ENCODE data around the gene CEMP1. TPM values are rescaled to one million over a fixed set of nuclear protein-coding genes. Genes with fewer than 3 reads are reported as not detected.

Gene CEMP1, protein sequence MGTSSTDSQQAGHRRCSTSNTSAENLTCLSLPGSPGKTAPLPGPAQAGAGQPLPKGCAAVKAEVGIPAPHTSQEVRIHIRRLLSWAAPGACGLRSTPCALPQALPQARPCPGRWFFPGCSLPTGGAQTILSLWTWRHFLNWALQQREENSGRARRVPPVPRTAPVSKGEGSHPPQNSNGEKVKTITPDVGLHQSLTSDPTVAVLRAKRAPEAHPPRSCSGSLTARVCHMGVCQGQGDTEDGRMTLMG
- total RNA-seq (2022; extraction: Qiagen RNA extraction) = 0.07 to 0.13 TPM (median 0.08 TPM) in 3 of 5 replicates, not detected in the others

DNA sequence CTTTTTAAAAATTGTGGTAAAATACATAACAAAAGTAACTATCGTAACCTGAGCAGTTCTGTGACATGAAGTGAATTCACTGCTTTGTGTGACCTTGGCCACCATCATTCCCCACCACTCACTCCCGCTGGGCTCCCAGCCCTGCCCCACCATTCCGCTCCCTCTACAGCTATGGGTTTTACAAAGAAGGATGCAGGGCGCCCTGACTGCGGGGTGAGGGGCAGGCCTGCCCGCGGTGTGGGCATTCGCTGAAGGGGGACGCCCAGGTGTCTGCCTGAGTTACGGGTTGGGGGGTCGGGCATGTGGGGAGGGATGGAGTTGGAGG, at the start of gene CEMP1:
TSS of gene CEMP1 (minus strand) at position 38 of the 325 bp plus-strand sequence. CDS start 335 bp downstream, outside the sequence.

DNA sequence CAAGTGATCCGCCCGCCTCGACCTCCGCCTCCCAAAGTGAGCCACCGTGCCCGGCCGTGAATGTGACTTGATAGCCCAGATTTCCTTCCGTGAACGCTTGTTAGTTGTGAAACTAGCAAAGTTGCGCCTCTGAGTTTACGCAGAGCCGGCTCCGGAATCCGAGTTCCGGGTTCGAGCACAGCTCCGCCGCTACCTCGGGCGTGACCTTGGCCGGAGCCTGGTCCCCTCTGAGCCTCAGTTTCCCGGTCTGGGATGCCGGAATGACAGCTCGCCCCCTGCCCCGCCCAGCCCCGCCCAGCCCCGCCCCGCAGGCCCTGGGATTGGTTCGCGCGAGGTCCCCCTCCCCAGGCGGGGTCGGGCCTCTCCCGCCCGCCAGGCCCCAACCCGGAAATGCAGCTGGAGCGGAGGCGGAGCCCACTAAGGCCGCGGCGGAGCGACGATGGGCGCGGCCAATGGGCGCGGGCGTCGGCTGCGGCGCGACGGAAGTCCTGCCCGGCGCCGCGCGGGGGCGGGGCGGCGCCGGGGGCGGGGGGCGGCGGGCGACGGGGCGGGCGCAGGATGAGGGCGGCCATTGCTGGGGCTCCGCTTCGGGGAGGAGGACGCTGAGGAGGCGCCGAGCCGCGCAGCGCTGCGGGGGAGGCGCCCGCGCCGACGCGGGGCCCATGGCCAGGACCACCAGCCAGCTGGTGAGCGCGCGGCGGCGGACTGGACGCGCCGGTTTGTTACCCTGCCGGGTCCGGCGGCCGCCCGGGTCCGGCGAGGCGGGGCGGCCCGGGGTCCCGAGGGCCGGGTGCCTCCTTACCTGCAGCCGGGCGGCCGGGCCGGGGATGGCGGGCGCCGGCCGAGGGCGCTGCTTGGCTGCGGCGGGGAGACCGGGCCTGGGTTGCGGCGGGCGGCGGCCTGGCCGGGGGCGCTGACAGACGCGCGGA, 6.5 kb upstream of the CEMP1 start, which contains the start of gene PDPK1:
TSS of gene PDPK1 (plus strand) at position 571 of the 929 bp plus-strand sequence. CDS start at position 663, 92 bp downstream.

DNA sequence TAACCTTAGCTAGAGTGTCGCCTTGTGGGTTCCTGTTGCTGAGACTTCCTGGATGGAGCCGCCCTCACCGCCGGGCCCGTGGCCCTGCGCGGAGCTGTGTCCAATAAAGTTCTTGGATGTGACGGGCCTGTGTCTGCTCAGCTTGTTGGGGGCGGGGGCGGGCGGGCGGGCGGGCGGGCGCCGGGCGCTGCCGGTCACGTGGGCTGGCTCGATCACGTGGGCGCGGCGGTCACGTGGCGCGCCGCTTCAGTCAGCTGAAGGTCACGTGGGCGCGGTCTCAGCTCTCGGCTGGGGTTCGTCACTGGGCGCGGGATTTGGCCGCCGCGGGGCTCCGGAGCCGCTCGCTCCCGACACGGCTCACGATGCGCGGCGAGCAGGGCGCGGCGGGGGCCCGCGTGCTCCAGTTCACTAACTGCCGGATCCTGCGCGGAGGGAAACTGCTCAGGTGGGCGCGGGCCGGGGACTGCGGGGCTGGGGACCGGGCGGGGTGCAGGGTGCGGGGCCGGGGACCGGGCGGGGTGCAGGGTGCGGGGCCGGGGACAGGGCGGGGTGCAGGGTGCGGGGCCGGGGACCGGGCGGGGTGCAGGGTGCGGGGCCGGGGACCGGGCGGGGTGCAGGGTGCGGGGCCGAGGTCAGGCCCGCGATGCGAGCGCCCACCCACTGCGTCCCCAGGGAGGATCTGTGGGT, 11.0 kb downstream of the CEMP1 start, which contains the start of gene AMDHD2:
TSS of gene AMDHD2 (plus strand) at position 275 of the 687 bp plus-strand sequence. CDS start at position 363, 88 bp downstream.

DNA sequence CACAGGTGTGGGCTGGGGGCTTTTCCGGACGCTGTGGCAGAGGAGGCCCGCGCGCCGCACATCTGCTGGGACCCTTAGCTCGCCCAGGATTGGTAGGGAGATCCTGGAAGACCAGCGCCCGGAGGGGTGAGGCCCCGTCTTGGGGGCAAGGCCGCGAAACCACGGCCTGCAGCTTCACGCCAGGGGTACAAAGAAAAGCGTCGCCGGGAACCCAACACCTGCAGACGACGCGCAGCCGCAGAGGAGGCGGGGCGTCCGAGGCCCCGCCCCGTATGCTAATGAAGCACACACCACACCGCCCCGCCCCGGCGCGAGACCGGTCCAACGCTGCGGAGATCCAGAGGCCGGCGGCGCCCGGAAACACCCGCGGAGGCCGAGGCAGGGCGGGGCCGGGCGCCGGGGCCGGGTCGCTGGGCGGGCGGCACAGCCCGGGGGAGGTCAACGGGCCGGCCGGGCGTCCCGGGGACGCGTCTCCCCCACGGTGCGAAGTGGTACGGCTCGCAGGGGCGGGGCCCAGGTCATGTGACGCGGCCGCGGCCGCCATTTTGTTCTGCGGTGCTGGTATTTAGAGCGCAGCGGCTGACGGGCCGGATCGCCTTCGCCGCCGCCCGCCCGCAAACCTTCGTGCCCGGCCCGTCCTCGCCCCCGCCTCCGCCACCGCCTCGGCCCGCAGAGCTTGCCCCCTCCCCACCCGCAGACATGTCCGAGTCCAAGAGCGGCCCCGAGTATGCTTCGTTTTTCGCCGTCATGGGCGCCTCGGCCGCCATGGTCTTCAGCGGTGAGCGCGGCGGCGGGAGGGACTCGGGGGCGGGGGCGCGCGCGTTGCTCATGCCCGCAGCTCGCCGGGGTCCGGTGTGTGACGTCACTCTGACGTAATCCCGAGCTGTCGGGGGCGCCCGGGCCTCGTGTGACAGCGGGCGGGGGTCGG, 17.5 kb downstream of the CEMP1 start, which contains the start of gene ATP6V0C:
TSS of gene ATP6V0C (plus strand) at position 548 of the 928 bp plus-strand sequence. CDS start at position 700, 152 bp downstream.

Other genes with a start within 250 kb of the CEMP1 start
- gene ABCA3, start 190.7 kb downstream of the CEMP1 start, total RNA-seq (2022; extraction: Qiagen RNA extraction) = 14.0 to 21.1 TPM (median 19.2 TPM) in 5 replicates
- 19.6 to 24.6 TPM (median 23.6 TPM) in 5 replicates for gene CCNF, start 102.0 kb downstream of the CEMP1 start, total RNA-seq (2022; extraction: Qiagen RNA extraction)
- 19.1 to 26.3 TPM (median 22.0 TPM) in 5 replicates for gene TEDC2, start 71.3 kb downstream of the CEMP1 start, total RNA-seq (2022; extraction: Qiagen RNA extraction)
- gene NTN3, start 60.1 kb downstream of the CEMP1 start, total RNA-seq (2022; extraction: Qiagen RNA extraction) = 0.05 to 0.07 TPM in 2 of 5 replicates, not detected in the others
- gene TBC1D24, start 56.3 kb downstream of the CEMP1 start, total RNA-seq (2022; extraction: Qiagen RNA extraction) = 6.3 to 9.5 TPM (median 8.6 TPM) in 5 replicates
- gene ATP6V0C, start 17.5 kb downstream of the CEMP1 start, total RNA-seq (2022; extraction: Qiagen RNA extraction) = 148 to 313 TPM (median 244 TPM) in 5 replicates
- 16.1 to 31.7 TPM (median 29.1 TPM) in 5 replicates for gene AMDHD2, start 11.0 kb downstream of the CEMP1 start, total RNA-seq (2022; extraction: Qiagen RNA extraction)
- 20.2 to 23.8 TPM (median 21.2 TPM) in 5 replicates for gene PDPK1, start 6.6 kb upstream of the CEMP1 start, total RNA-seq (2022; extraction: Qiagen RNA extraction)
- 34.8 to 46.0 TPM (median 43.1 TPM) in 5 replicates for gene KCTD5, start 151.1 kb upstream of the CEMP1 start, total RNA-seq (2022; extraction: Qiagen RNA extraction)
- 0.89 to 1.7 TPM (median 1.5 TPM) in 5 replicates for gene PRSS27, start 188.8 kb upstream of the CEMP1 start, total RNA-seq (2022; extraction: Qiagen RNA extraction)
- gene SRRM2, start 221.2 kb upstream of the CEMP1 start, total RNA-seq (2022; extraction: Qiagen RNA extraction) = 298 to 435 TPM (median 394 TPM) in 5 replicates
- 441 to 526 TPM (median 493 TPM) in 5 replicates for gene ELOB, start 245.9 kb upstream of the CEMP1 start, total RNA-seq (2022; extraction: Qiagen RNA extraction)